Measurements from ENCODE around the gene BMPER. TPM values are rescaled to one million over a fixed set of nuclear protein-coding genes. Genes with fewer than 3 reads are reported as not detected.

BMPER gene
- total RNA-seq, 1 experiment from 2014 or later: not detected

- no peaks in the 10 kb centered on the region for H3K36me3 Mint-ChIP-seq (ENCODE audit: insufficient read depth, unreplicated experiment)
- Histone ChIP-seq H3K4me1 (no peaks in the 10 kb centered on the region), H3K27me3 (replicated peaks; ENCODE audit: control insufficient read depth, insufficient read depth, low read length) (no peaks in the 10 kb centered on the region), H3K9me3 (no peaks in the 10 kb centered on the region), H3K36me3 (ENCODE audit: control insufficient read depth, insufficient read depth, low read length) (no peaks in the 10 kb centered on the region), H3K4me3 (ENCODE audit: low read depth, low read length) (no peak overlapping the region)
- ChIA-PET CTCF (interaction anchor here (3.0 kb wide), 1 partner anchor 10 kb away, joined by 13 read pairs; no protein-coding TSS in a partner anchor), POLR2A (no interaction called here)
- H3K4me1 Mint-ChIP-seq (ENCODE audit: low read depth, unreplicated experiment): no peaks in the 10 kb centered on the region
- H3K4me3 Mint-ChIP-seq (ENCODE audit: unreplicated experiment): no peak overlapping the region
- H3K27me3 Mint-ChIP-seq (ENCODE audit: insufficient read depth, unreplicated experiment): peaks cover 11% of the 10 kb centered on the region
- no TSS peak for BruUV-seq (replicated peaks)
- no peak overlapping the region for H3K27ac Mint-ChIP-seq (ENCODE audit: unreplicated experiment)
- H3K9me3 Mint-ChIP-seq (ENCODE audit: unreplicated experiment): no peaks in the 10 kb centered on the region
- no peak for TF ChIP-seq CTCF (IDR thresholded peaks at IDR 0.05; ENCODE audit: insufficient read depth in 1 of 2, low read depth in 1 of 2, low read length in 1 of 2, severe bottlenecking in 1 of 2, unreplicated experiment in 1 of 2)
- intact Hi-C loops (cut with micrococcal nuclease; ENCODE audit: unreplicated experiment): no loop called here
- no peak for DNase-seq
These were observed 17.5 kb downstream of the BMPER start for GRCh38 chr7:33922820-33923219.

- no peaks in the 10 kb centered on the region for H3K4me1 Mint-ChIP-seq (ENCODE audit: low read depth, unreplicated experiment)
- intact Hi-C loops (cut with micrococcal nuclease; ENCODE audit: unreplicated experiment): no loop called here
- Histone ChIP-seq H3K36me3 (ENCODE audit: control insufficient read depth, insufficient read depth, low read length) (no peaks in the 10 kb centered on the region), H3K4me3 (ENCODE audit: low read depth, low read length) (no peak overlapping the region), H3K4me1 (no peaks in the 10 kb centered on the region), H3K9me3 (no peaks in the 10 kb centered on the region), H3K27me3 (replicated peaks; ENCODE audit: control insufficient read depth, insufficient read depth, low read length) (no peaks in the 10 kb centered on the region)
- no peak for DNase-seq
- no TSS peak for BruUV-seq (replicated peaks)
- H3K9me3 Mint-ChIP-seq (ENCODE audit: unreplicated experiment): no peaks in the 10 kb centered on the region
- H3K27me3 Mint-ChIP-seq (ENCODE audit: insufficient read depth, unreplicated experiment): peaks cover 12% of the 10 kb centered on the region
- H3K27ac Mint-ChIP-seq (ENCODE audit: unreplicated experiment): no peak overlapping the region
- peak in 1 of 2 experiments; percentile 1 for TF ChIP-seq CTCF (IDR thresholded peaks at IDR 0.05; ENCODE audit: insufficient read depth in 1 of 2, low read depth in 1 of 2, low read length in 1 of 2, severe bottlenecking in 1 of 2, unreplicated experiment in 1 of 2)
- CTCF ChIA-PET: no interaction called here
- no peaks in the 10 kb centered on the region for H3K36me3 Mint-ChIP-seq (ENCODE audit: insufficient read depth, unreplicated experiment)
- H3K4me3 Mint-ChIP-seq (ENCODE audit: unreplicated experiment): no peak overlapping the region
- POLR2A ChIA-PET: no interaction called here
These were observed 18.3 kb downstream of the BMPER start for GRCh38 chr7:33923440-33924229.

- H3K27me3 ChIP-seq (replicated peaks; ENCODE audit: control insufficient read depth, insufficient read depth, low read length): no peaks in the 10 kb centered on the region
- no peaks in the 10 kb centered on the region for H3K9me3 Mint-ChIP-seq (ENCODE audit: unreplicated experiment)
- peaks cover 14% of the 10 kb centered on the region for H3K27me3 Mint-ChIP-seq (ENCODE audit: insufficient read depth, unreplicated experiment)
- no peak overlapping the region for H3K4me3 Mint-ChIP-seq (ENCODE audit: unreplicated experiment)
- intact Hi-C loops (cut with micrococcal nuclease; ENCODE audit: unreplicated experiment): no loop called here
- H3K4me1 ChIP-seq: no peaks in the 10 kb centered on the region
- H3K4me3 ChIP-seq (ENCODE audit: low read depth, low read length): no peak overlapping the region
- ChIA-PET CTCF (no interaction called here), POLR2A (no interaction called here)
- TF ChIP-seq CTCF (IDR thresholded peaks at IDR 0.05; ENCODE audit: insufficient read depth in 1 of 2, low read depth in 1 of 2, low read length in 1 of 2, severe bottlenecking in 1 of 2, unreplicated experiment in 1 of 2): no peak
- H3K27ac Mint-ChIP-seq (ENCODE audit: unreplicated experiment): no peak overlapping the region
- no peak for DNase-seq
- H3K36me3 Mint-ChIP-seq (ENCODE audit: insufficient read depth, unreplicated experiment): no peaks in the 10 kb centered on the region
- no peaks in the 10 kb centered on the region for H3K9me3 ChIP-seq
- no peaks in the 10 kb centered on the region for H3K36me3 ChIP-seq (ENCODE audit: control insufficient read depth, insufficient read depth, low read length)
- H3K4me1 Mint-ChIP-seq (ENCODE audit: low read depth, unreplicated experiment): no peaks in the 10 kb centered on the region
- no TSS peak for BruUV-seq (replicated peaks)
These were observed 21.2 kb downstream of the BMPER start for GRCh38 chr7:33926535-33926934.
